Endothelial cell of umbilical vein (primary cell): Measurements from ENCODE around the gene FKBP14. TPM values are rescaled to one million over a fixed set of nuclear protein-coding genes. Genes with fewer than 3 reads are reported as not detected.

ENCODE experiments used
- BruUV-seq: library from RNA; stranded (reverse); fragments of 400-500 nt; replicated peaks from 2 replicates; lab custom pipeline; 2021; lab: Mats Ljungman, UMichigan
- CTCF ChIA-PET: fragments of 300-600, 350-600 bp; sonication (Branson Sonifier 250); formaldehyde crosslinking; loops from one replicate; lab custom pipeline; 2021; ENCODE audit warnings: antibody characterized with exemption, inconsistent platforms; lab: Charles Lee
- POLR2A ChIA-PET: fragments of 300-600, 350-600 bp; sonication (Branson Sonifier 250); formaldehyde crosslinking; loops from one replicate; lab custom pipeline; 2021; ENCODE audit warnings: antibody characterized with exemption, inconsistent platforms; lab: Charles Lee
- DNase-seq: peaks from one replicate; pipeline ENCODE4 v3.0.0-alpha.2; 2011; ENCODE audit warnings: low read depth, low spot score
- FAIRE-seq: peaks from 2 replicates; lab custom pipeline; 2011; peaks lifted over from hg19 to GRCh38; lab: Jason Lieb, UNC
- H2AFZ ChIP-seq: 2 replicates; pipeline ENCODE4 v1.6.0; 2012; ENCODE audit warnings: low read depth, low read length, control low read depth, inconsistent platforms
- H3K27ac ChIP-seq: 2 replicates; pipeline ENCODE4 v1.5.1; 2011; ENCODE audit warnings: low read depth, mild to moderate bottlenecking, control low read depth, low read length, moderate library complexity; ENCODE audit not compliant: insufficient read depth
- H3K27me3 ChIP-seq, 2 experiments: 2 replicates each; pipeline versions ENCODE4 v1.6.0 to v1.6.1; 2011; ENCODE audit warnings: low read length in 2 of 2, mixed read lengths in 1 of 2; ENCODE audit not compliant: control insufficient read depth in 2 of 2, insufficient read depth in 2 of 2
- H3K36me3 ChIP-seq, 2 experiments: 2 replicates in 1 of 2; 3 replicates in 1 of 2; pipeline ENCODE4 v1.5.1; 2011; ENCODE audit warnings: low read length in 2 of 2, mild to moderate bottlenecking in 1 of 2, moderate library complexity in 1 of 2; ENCODE audit not compliant: control insufficient read depth in 2 of 2, insufficient read depth in 2 of 2; ENCODE audit errors: extremely low read depth in 1 of 2
- H3K4me1 ChIP-seq: 3 replicates; pipeline ENCODE4 v1.5.1; 2011; ENCODE audit warnings: mild to moderate bottlenecking, low read length; ENCODE audit not compliant: control insufficient read depth, insufficient read depth; ENCODE audit errors: extremely low read depth
- H3K4me2 ChIP-seq: 2 replicates; pipeline ENCODE4 v1.6.1; 2011; ENCODE audit warnings: low read length, control low read depth, mixed read lengths; ENCODE audit not compliant: insufficient read depth
- H3K4me3 ChIP-seq, 3 experiments: fragments of 200-600 bp in 1 of 3; sonication (generic), shearing (Covaris generic) in 1 of 3; replicated peaks in 1 of 3; 2 replicates each; pipeline ENCODE4 v1.5.1; 2011 to 2016; ENCODE audit warnings: control low read depth in 3 of 3, low read length in 3 of 3, mild to moderate bottlenecking in 2 of 3, inconsistent platforms in 1 of 3, low read depth in 1 of 3, moderate library complexity in 1 of 3; ENCODE audit not compliant: insufficient read depth in 1 of 3
- H3K79me2 ChIP-seq: 2 replicates; pipeline ENCODE4 v1.6.0; 2012; ENCODE audit warnings: low read length, inconsistent platforms; ENCODE audit not compliant: control insufficient read depth, insufficient read depth
- H3K9ac ChIP-seq: replicated peaks from 2 replicates; pipeline ENCODE3; 2011; ENCODE audit warnings: low read length, control low read depth; ENCODE audit not compliant: insufficient read depth; ENCODE audit errors: extremely low read depth
- H3K9me1 ChIP-seq: replicated peaks from 3 replicates; pipeline ENCODE4 v1.6.0; 2011; ENCODE audit warnings: mild to moderate bottlenecking, low read length; ENCODE audit not compliant: control insufficient read depth, insufficient read depth; ENCODE audit errors: extremely low read depth
- H3K9me3 ChIP-seq: replicated peaks from 2 replicates; pipeline ENCODE4 v1.5.1; 2012; ENCODE audit warnings: low read length, inconsistent platforms; ENCODE audit not compliant: control insufficient read depth, insufficient read depth
- H4K20me1 ChIP-seq: replicated peaks from 2 replicates; pipeline ENCODE3; 2011; ENCODE audit warnings: mild to moderate bottlenecking, low read length; ENCODE audit not compliant: control insufficient read depth, insufficient read depth; ENCODE audit errors: extremely low read depth
- EZH2 ChIP-seq: IDR thresholded peaks from 2 replicates; pipeline ENCODE4 v1.6.1; 2012; ENCODE audit warnings: borderline replicate concordance, low read depth, mild to moderate bottlenecking, moderate library complexity, low read length, inconsistent platforms; ENCODE audit not compliant: severe bottlenecking
- FOS ChIP-seq: IDR thresholded peaks from 2 replicates; pipeline ENCODE4 v1.6.1; 2011; ENCODE audit warnings: mild to moderate bottlenecking, low read length, moderate library complexity, borderline replicate concordance; ENCODE audit not compliant: insufficient read depth
- GATA2 ChIP-seq: IDR thresholded peaks from 2 replicates; pipeline ENCODE4 v1.7.0; 2011; ENCODE audit warnings: low read depth, mild to moderate bottlenecking, moderate library complexity, mixed read lengths, low read length; ENCODE audit not compliant: insufficient read length, insufficient read depth
- JUN ChIP-seq: IDR thresholded peaks from 2 replicates; pipeline ENCODE4 v1.6.1; 2011; ENCODE audit warnings: borderline replicate concordance, low read depth; ENCODE audit not compliant: insufficient read length, insufficient read depth
- MYC ChIP-seq: IDR thresholded peaks from one replicate; pipeline ENCODE4 v1.6.1; 2011; ENCODE audit warnings: mild to moderate bottlenecking, low read depth, low read length
- POLR2A ChIP-seq: IDR thresholded peaks from 2 replicates; pipeline ENCODE4 v1.6.1; 2012; ENCODE audit warnings: low read depth, mild to moderate bottlenecking, control low read depth, low read length
- POLR2AphosphoS5 ChIP-seq: IDR thresholded peaks from 2 replicates; pipeline ENCODE4 v1.6.1; 2012; ENCODE audit warnings: low read depth, mild to moderate bottlenecking, control low read depth, low read length, moderate library complexity; ENCODE audit not compliant: insufficient read depth
- dilution Hi-C: fragments of 300-500 bp; cut with MboI; formaldehyde crosslinking; loops from one replicate; pipeline ENCODE4 v1.15.0; 2019; ENCODE audit warnings: low sequenced_read_pairs; ENCODE audit not compliant: extremely low pct_ligation_motif_present
- intact Hi-C: fragments of 100-400 bp; cut with micrococcal nuclease; formaldehyde crosslinking; loops from one replicate; pipeline ENCODE4 v1.10.0; 2022
- polyA plus RNA-seq, 4 experiments: library from polyadenylated mRNA; depleted of rRNA in 3 of 4; stranded (reverse) in 3 of 4; unstranded in 1 of 4; fragments of >200 nt; gene quantifications; 2 replicates each; pipeline versions ENCODE4 v1.2.1 to v1.2.3, GENCODE V29; 2011 to 2012; ENCODE audit warnings: missing spikeins in 1 of 4
- total RNA-seq: library from RNA; stranded (reverse); gene quantifications from 2 replicates; pipeline ENCODE4 v1.2.3, GENCODE V29; 2021
- TF ChIP-seq, protein P1 (sequence below), 2 donors: IDR thresholded peaks; 1 replicate in 1 of 2; 2 replicates in 1 of 2; pipeline ENCODE4 v1.5.1; 2011; ENCODE audit warnings: low read length in 2 of 2, mild to moderate bottlenecking in 2 of 2, moderate library complexity in 2 of 2, control low read depth in 1 of 2, inconsistent platforms in 1 of 2, low read depth in 1 of 2; ENCODE audit not compliant: insufficient read depth in 1 of 2; ENCODE audit errors: extremely low read depth in 1 of 2
- TF ChIP-seq, protein P2 (sequence below): IDR thresholded peaks from 2 replicates; pipeline ENCODE4 v1.6.1; 2011; ENCODE audit not compliant: insufficient read depth, insufficient read length

Gene FKBP14
- total and polyA plus RNA-seq, 2 donors (not counting 3 experiments of a cell fraction or from before 2014, with no cell fraction given): 9.8 to 37.4 TPM

DNA sequence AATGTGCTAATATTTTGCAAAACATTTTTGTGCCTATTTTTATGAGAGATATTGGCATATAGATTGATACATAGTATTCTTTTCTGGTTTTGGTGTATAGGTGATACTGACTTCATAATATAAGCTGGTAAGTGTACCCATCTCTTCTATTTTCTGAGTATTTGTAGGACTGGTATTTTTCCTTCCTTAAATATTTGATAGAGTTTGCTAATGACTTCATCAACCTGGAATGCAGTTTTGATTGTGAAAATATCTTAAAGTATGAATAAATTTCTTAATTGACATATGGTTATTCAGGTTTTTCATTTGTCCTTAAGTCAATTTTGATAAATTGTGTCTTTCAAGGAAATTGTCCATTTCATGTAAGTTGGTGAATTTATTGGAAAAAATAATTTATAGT, 30.9 kb downstream of the FKBP14 start:
- Histone ChIP-seq H4K20me1 (no peaks in the 10 kb centered on the region), H3K4me2 (no peak overlapping the region), H3K27me3 (no peaks in the 10 kb centered on the region), H3K4me1 (peaks cover 3% of the 10 kb centered on the region), H3K9me1 (no peaks in the 10 kb centered on the region), H3K27ac (no peak overlapping the region), H3K36me3 (no peaks in the 10 kb centered on the region), H3K9me3 (peaks cover 3% of the 10 kb centered on the region), H3K79me2 (no peaks in the 10 kb centered on the region), H3K4me3 (no peak overlapping the region), H3K9ac (no peak overlapping the region), H2AFZ (no peak overlapping the region)
- dilution Hi-C loops: no loop called here
- intact Hi-C loops: no loop called here
- POLR2A ChIA-PET: no interaction called here
- DNase-seq (no peak), FAIRE-seq (no peak)
- TF ChIP-seq POLR2A (no peak), JUN (no peak), GATA2 (no peak), FOS (no peak), MYC (no peak), POLR2AphosphoS5 (no peak), EZH2 (no peak)
- TF ChIP-seq, protein P1, sequence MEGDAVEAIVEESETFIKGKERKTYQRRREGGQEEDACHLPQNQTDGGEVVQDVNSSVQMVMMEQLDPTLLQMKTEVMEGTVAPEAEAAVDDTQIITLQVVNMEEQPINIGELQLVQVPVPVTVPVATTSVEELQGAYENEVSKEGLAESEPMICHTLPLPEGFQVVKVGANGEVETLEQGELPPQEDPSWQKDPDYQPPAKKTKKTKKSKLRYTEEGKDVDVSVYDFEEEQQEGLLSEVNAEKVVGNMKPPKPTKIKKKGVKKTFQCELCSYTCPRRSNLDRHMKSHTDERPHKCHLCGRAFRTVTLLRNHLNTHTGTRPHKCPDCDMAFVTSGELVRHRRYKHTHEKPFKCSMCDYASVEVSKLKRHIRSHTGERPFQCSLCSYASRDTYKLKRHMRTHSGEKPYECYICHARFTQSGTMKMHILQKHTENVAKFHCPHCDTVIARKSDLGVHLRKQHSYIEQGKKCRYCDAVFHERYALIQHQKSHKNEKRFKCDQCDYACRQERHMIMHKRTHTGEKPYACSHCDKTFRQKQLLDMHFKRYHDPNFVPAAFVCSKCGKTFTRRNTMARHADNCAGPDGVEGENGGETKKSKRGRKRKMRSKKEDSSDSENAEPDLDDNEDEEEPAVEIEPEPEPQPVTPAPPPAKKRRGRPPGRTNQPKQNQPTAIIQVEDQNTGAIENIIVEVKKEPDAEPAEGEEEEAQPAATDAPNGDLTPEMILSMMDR (IDR thresholded peaks at IDR 0.05; ENCODE audit: extremely low read depth in 1 of 2, insufficient read depth in 1 of 2, low read depth in 1 of 2, low read length in 2 of 2): no peak
- TF ChIP-seq, protein P2, sequence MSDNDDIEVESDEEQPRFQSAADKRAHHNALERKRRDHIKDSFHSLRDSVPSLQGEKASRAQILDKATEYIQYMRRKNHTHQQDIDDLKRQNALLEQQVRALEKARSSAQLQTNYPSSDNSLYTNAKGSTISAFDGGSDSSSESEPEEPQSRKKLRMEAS: no peak
- BruUV-seq: no TSS peak
- CTCF ChIA-PET: no interaction called here
